ENCODE data around the gene MRPL44.

- TF ChIP-seq CTCF (IDR thresholded peaks at IDR 0.05) (no peak), POLR2A (IDR thresholded peaks at IDR 0.05) (no peak)
Measured at GRCh38 chr2:223997938-223998337, 40.7 kb downstream of the MRPL44 start.

Data from lower leg skin (tissue), 3 donors.